IPS-18c (cell line): ENCODE measurements around the gene PACSIN1.

Source experiments
- H3K4me3 ChIP-seq: 2 replicates; pipeline ENCODE4 v1.7.0; 2013; ENCODE audit warnings: low read depth, mild to moderate bottlenecking, low read length, moderate library complexity; ENCODE audit not compliant: insufficient read depth
- H3K9me3 ChIP-seq: one replicate; pipeline ENCODE4 v1.6.1; 2013; ENCODE audit warnings: mild to moderate bottlenecking, low read length, moderate library complexity; ENCODE audit not compliant: control insufficient read depth, insufficient read depth

Gene PACSIN1, protein sequence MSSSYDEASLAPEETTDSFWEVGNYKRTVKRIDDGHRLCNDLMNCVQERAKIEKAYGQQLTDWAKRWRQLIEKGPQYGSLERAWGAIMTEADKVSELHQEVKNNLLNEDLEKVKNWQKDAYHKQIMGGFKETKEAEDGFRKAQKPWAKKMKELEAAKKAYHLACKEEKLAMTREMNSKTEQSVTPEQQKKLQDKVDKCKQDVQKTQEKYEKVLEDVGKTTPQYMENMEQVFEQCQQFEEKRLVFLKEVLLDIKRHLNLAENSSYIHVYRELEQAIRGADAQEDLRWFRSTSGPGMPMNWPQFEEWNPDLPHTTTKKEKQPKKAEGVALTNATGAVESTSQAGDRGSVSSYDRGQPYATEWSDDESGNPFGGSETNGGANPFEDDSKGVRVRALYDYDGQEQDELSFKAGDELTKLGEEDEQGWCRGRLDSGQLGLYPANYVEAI

DNA sequence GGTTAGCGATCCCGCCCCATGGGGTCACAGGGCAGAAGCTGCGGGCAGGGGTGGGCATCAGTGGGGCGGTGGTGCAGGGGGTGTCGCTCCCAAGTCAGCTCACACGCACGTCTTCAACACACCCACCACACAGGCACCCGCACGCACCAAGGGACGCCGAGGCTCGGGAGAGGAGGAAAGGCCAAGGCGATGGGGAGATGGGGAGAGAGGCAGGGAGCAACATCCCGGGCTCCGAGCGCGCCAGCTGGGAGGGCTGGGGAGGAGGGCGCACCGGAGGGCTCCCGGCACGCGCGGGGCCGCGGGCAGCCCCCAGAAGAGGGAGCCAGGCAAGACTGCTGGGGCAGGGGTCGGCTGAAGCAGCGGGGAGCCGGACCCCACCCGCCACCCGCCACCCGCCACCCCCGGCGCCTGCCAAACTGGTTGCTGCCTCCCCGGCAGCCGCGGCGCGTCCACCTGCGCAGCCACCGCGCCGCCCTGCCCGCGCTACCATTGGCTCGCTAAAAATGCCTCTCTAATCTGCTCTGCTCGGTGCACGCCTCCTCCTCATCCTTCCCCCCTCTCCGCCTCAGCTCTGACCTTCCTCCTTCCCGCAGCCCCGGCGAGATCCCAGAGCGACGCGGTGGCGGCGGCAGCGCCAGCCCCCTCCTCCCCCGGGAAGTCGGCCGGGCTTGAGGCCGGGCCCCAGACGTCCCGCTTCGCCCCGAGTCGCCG, at the start of gene PACSIN1:
PACSIN1 (plus strand) TSS at position 546 of the 711 bp plus-strand sequence. CDS start 60,230 bp downstream, outside the sequence.
- H3K4me3 ChIP-seq, result peak within 1 kb of the TSS; percentile 78
- peaks cover 3% of the 10 kb centered on the region for H3K9me3 ChIP-seq

DNA sequence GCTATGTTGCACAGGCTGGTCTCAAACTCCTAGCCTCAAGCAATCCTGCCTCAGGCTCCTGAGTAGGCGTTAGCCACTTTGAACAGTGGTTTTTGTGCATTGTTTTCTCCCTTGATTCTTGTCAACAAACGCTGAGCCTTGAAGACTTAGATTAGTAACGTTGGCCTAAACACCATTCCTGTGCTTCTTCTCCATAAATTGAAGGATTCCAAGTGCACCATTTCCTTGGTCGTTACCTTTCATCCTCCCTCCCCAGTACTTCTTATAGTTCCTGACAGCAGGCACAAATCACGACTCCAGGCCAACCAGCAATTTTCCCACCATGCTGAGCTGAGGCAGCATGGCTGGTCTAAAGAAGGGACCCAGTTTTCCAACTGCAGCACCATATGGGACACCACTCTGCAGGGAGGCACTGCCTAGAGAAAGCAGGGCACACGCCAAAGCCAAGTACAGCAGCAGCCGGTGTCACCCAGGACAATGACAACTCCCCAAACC, 49.0 kb upstream of the PACSIN1 start:
- no peaks in the 10 kb centered on the region for H3K9me3 ChIP-seq

DNA sequence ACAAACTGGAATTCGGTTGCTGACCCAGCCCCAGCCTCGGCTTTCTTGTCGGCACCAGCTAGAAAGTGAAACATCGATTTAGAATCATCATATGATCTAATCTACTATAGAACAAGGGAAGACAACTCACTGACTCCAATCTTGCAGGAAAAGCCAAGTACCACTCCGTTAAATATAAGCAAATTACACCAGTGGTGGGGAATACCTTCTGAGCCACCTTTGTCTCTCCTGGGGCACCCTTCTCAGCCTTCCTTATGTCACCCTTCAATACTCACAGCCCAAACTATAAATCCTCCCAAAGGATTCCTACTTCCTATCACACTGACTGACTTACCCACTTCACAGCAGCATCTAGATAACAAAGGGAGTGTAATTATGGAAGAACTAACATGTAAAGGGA, 47.5 kb upstream of the PACSIN1 start:
- Histone ChIP-seq H3K4me3 (no peak overlapping the region), H3K9me3 (no peaks in the 10 kb centered on the region)

More for the DNA sequence above, 49.0 kb upstream of the PACSIN1 start:
- H3K4me3 ChIP-seq, result no peak overlapping the region

DNA sequence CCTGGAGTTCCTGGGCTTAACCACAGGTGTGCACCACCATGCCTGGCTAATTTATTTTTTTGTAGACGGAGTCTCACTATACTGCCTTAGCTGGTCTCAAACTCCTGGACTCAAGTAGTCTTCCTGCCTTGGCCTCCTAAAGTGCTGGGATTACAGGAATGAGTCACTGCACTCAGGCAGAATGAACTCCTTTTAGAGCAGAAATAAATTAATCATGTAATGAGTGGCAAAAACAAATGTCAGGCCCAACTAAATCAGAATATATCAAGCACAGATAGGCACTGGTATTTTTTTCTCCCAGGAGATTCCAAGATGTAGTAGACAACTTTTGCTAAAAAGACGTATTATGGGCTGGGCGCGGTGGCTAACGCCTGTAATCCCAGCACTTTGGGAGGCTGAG, 42.6 kb upstream of the PACSIN1 start:
- H3K4me3 ChIP-seq, result no peak overlapping the region
- no peaks in the 10 kb centered on the region for H3K9me3 ChIP-seq

DNA sequence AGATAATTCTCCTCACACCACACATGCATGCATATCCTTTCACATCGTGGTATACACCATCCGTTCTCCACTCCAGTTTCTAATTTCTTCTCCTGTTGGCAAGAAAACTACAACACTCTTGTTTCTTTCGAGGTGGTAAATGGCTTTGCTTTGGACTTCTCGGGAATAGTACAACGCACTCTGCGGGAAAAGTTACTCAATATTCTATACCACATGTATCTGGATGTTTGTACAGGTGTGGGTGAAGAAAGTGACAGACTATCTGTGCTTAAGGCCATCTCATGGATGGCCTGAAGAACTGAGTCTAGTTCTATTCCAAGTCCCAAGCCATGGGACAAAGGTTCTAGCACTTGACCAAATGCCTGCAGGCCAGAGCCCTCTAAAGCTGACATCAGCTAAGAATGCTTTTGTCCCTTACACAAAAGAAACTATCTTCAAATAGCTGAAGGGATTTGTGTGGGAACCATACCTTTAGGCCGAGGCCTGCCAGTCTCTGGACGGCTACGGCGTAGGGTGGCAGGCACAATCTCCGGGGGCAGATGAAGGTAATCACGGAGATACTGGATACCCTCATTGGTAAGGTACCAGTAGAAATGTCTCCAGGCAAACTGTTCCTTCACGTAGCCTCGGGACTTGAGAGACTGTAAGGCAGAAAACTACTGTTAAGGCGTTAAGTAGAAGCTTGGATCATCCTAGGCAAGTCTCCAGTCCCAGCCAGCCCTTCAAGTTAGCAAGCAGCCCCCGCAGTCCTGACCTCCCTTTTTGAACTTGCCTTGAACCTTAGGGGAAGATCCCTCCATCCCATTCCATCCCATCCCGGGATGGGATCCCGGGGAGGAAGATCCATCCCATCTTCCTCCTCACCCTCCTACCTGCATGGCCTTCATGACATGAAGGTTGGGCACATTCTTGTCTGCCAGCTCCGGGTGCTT, 41.4 kb upstream of the PACSIN1 start:
- H3K9me3 ChIP-seq, result no peaks in the 10 kb centered on the region

DNA sequence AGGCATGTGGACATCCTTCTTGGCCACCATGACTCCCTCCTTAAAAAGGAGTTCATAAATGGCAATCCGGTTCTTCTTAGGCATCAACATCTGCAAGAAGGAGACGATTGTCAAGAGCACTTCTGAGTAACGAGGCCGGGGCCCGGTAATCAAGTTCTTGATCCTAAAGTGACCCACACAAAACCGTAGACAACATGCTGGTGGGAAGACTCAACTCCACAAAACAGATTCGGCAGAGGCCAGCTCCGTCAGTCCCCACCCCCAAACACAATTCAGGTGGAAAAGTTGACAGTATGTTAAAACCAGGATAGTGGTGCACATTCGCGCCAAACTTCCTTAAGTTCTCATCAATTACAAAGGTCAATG, 40.8 kb upstream of the PACSIN1 start:
- Histone ChIP-seq H3K4me3 (peak overlapping the region; percentile 80), H3K9me3 (no peaks in the 10 kb centered on the region)

More for the DNA sequence above, 41.4 kb upstream of the PACSIN1 start:
- H3K4me3 ChIP-seq, result peak overlapping the region; percentile 80

DNA sequence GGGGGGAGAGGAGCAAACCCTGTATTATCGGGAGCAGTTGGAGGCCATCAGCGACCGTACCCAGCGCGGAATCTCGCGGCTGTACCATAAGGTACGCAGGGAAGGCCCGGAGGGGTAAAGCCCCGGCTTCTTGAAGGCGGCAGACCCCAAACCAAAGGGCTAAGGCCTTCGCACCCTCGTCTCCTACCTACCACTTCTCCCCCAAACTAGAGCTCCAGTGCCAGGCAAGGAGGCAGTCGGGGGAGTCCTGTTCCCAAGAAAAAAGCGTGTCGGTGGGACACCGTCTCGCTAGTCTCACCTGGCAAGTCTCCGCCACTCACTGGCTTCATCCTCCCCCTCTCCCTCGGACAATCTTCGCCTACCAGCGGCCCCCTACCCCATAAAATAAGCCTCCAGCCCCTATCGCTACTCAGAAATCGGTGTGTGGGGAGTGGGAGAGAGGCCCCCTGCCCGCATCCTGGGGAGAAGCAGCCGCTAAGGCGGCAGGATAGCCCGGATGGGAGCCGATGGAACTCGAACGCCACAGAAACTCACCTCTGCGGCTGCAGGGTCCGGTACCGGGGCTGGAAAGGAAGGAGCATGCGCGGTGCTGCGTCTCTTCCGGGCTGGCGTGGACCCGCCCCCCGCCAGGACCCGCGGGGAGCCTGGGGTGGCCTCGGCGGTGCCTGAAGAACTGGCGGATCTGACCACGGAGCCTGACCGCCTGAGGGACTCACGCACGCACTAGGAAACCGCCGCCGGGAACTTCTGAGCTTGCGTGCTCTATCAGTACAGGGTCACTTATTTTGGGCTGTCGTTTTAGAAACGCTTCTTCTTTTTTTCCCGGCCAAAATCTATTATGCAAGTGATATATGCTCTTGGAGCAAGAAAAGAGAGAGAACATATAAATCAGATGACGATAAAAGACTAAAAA, 40.1 kb upstream of the PACSIN1 start, which contains the start of gene RPS10:
RPS10 (minus strand) TSS at position 572 of the 913 bp plus-strand sequence. CDS start 848 bp downstream, outside the sequence.
- Histone ChIP-seq H3K4me3 (peak within 1 kb of the TSS; percentile 80), H3K9me3 (no peaks in the 10 kb centered on the region)

DNA sequence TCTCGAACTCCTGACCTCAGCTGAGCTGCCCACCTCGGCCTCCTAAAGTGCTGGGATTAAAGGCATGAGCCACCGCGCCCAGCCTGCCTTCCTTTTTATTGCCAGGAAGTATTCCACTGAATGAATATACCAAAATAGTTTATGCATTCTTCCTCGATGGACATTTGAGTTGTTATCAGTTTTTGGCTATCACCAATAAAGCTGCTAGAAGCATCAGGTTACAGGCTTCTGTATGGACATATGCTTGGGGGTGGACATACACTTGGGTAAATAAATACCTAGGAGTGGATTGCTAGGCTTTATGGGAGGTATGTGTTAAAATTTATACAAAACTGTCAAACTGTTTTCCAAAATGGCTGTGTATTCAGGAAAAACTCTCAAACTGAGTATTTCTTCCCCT, 30.0 kb upstream of the PACSIN1 start:
- no peaks in the 10 kb centered on the region for H3K9me3 ChIP-seq
- no peak overlapping the region for H3K4me3 ChIP-seq

DNA sequence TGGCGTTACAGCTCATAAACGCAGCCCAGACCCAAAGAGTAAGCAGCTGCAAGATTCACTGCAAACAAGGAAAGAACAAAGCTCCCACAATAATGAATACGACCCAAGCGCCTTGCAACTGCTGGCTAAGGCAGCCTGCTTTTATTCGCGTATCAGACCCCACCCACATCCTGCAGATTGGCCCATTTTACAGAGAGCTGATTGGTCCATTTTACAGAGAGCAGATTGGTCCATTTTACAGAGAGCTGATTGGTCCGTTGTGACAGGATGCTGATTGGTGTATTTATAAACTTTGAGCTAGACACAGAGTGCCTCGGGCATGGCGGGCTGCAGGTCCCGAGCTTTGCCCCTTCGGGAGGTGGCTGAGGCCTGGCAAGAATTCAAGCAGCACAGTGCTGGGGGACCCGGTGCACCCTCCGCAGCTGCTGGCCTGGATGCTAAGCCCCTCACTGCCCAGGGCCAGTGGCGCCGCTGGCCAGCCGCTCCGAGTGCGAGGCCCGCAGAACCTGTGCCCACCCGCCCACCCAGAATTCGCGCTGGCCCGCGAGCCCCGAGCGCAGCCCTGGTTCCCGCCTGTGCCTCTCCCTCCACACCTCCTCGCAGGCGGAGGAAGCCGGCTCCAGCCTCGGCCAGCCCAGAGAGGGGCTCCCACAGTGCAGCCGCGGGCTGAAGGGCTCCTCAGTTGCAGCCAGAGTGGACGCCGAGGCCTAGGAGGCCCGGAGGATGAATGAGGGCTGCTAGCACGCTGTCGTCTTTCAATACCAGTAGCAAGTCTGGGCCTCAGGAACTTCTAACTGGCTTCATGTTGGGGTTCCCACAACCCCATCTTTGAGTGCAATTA, 28.9 kb upstream of the PACSIN1 start:
- Histone ChIP-seq H3K4me3 (no peak overlapping the region), H3K9me3 (no peaks in the 10 kb centered on the region)

DNA sequence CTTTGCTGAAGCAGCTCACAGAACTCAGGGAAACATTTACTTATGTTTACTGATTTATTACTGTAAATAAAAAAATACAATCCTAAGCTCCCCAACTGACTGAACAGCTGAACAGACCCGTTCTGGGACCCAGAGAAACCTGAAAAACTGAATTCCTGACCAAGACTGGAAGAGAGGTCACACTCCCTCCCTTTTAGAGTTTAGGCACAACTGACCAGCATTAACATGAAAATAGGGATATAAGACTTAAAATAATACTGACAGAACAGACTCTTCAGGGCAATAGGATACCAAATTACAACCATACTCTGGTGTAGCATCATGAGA, 28.3 kb upstream of the PACSIN1 start:
- H3K4me3 ChIP-seq, result no peak overlapping the region
- H3K9me3 ChIP-seq, result peaks cover under 1% of the 10 kb centered on the region

DNA sequence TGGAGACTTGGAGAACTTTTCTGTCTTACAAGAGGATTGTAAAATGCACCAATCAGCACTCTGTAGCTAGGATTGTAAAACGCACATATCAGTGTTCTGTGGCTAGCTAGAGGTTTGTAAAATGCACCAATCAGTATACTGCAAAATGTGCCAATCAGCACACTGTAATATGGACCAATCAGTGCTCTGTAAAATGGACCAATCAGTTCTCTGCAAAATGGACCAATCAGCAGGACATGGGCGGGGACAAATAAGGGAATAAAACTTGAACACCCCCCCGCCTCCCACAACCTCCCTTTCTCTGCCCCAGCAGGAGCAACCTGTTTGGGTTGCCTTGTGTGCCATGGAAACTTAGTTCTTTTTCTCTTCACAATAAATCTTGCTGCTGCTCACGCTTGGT, 27.2 kb upstream of the PACSIN1 start:
- Histone ChIP-seq H3K4me3 (no peak overlapping the region), H3K9me3 (peaks cover 2% of the 10 kb centered on the region)

DNA sequence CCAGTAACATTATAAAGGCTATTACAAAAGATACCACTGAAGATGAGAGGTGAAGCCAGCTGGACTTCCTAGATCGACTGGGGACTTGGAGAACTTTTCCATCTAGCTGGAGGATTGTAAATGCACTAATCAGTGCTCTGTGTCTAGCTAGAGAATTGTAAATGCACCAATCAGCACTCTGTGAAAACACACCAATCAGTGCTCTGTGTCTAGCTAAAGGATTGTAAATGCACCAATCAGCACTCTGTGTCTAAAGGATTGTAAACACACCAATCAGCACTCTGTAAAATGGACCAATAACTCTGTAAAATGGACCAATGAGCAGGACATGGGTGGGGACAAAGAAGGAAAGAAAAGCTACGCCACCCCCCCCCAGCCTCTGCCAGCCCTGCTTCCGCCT, 26.4 kb upstream of the PACSIN1 start:
- Histone ChIP-seq H3K9me3 (peaks cover 2% of the 10 kb centered on the region), H3K4me3 (no peak overlapping the region)

DNA sequence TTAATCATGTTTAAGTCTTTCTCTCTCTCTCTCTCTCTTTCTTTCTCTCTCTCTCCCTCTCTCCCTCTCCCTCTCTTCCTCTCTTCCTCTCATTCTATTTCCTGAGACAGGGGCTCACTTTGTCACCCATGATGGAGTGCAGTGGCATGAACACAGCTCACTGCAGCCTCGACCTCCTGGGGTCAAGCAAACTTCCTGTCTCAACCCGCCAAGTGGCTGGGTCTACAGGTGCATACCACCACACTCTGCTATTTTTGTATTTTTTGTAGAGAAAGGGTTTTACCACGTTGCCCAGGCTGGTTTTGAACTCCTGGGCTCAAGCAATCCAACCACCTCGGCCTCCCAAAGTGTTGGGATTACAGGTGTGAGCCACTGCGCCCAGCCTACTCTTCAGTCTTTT, 24.4 kb upstream of the PACSIN1 start:
- no peak overlapping the region for H3K4me3 ChIP-seq
- H3K9me3 ChIP-seq, result peaks cover 4% of the 10 kb centered on the region

DNA sequence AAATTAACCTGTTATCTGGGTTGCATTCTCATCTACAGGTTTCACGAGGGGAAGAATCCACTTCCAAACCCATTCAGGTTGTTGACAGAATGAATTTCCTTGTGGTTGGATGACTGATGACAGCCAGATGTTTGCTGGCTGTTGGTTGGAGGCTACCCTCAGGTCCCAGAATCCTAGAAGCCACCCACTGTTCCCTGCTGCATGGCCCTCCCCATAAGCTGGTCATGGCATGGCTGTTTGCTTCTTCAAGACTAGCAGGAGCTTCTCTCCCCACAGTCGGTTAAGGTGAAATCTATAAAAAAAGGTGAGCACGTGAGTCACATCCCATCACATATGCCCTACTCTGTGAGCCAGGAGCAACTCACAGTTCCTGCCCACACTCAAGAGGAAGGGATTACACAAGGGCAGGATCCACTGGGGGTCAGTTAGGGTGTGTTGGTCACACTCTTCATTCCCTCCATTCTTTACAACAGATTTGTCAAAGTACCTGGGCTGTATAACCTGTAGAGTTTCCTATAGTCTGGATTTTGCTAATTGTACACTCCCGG, 20.5 kb upstream of the PACSIN1 start:
- Histone ChIP-seq H3K9me3 (peaks cover 6% of the 10 kb centered on the region), H3K4me3 (no peak overlapping the region)

DNA sequence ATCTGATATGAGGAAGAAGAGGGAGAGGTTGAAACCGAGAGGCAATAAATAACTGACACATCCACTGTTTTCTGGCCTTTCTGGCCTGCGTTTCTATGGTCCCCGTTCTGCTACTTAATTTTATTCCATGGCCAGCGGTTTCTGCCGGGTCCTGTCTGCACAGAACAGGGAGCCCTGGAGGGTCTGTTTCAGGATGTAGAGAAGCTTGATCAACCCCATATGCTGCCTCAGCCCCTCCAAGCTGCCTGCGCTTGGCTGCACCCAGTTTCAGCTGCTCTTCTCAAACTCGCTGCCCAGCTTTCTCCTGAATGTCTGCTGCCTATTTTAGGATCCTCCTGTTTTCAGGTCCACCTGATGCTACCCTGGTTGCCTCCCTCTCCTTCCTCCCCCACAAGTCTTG, 18.5 kb upstream of the PACSIN1 start:
- H3K9me3 ChIP-seq, result peaks cover 9% of the 10 kb centered on the region
- H3K4me3 ChIP-seq, result no peak overlapping the region
